CD4-positive, alpha-beta T cell treated with Interleukin-17A for 4 hours (primary cell): ENCODE data around the gene MTREX.

Experiments
- DNase-seq: peaks from one replicate; pipeline ENCODE4 v3.0.0-alpha.2; 2020; ENCODE audit warnings: mixed read lengths

Gene MTREX

DNA sequence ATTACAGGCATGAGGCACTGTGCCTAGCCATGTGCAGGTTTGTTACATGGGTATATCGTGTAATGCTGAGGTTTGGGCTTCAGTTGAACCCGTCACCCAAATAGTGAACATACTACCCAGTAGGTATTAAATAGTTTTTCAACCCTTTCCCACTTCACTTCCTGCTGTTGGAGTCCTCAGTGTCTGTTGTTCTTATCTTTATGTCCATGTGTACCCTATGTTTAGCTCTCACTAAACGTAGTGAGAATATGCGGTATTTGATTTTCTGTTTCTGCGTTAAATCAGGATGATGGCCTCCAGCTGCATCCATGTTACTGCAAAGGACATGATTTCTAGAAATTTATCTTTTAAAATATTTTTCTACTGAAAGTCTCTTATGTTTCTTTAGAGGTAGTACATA is 17.8 kb downstream of the MTREX start:
- no peak for DNase-seq

DNA sequence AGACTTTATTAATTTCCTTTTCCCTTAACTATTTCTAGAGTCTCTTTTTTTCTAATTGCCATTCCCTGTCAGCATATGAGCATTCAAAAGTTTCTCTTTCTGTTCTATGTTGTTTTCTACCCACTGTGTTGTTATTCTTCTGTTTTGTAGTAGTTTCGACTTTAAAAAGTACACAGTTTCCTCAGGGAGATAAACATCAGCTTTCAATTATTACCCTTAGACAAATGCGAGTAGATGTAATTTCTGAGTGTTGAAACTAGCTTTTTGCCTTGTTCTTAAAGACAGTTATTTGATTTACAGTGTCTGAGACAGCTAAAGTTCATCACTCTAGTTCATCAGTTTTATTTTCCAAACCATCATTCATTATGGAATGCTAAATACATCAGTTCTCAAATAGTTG is 19.5 kb downstream of the MTREX start:
- no peak for DNase-seq

DNA sequence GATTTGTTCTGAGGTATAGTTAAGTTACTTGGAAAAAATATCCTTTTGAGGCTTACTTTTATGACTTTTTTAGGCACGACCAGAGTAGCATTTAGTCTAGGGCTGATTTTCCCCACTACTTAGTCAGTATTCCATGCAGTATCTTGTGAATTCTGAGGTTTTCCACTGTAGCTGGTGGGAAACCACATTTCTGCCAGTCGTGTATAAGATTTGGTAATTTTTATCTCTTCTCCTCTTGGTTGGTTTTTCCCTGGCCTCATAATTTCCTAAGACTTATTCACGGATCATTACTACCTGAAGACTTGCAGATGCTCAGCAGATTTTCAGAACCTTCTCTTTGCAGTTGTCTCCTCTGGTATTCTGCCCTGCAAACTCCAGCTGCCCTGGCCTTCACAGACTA is 23.5 kb downstream of the MTREX start:
- DNase-seq: no peak

DNA sequence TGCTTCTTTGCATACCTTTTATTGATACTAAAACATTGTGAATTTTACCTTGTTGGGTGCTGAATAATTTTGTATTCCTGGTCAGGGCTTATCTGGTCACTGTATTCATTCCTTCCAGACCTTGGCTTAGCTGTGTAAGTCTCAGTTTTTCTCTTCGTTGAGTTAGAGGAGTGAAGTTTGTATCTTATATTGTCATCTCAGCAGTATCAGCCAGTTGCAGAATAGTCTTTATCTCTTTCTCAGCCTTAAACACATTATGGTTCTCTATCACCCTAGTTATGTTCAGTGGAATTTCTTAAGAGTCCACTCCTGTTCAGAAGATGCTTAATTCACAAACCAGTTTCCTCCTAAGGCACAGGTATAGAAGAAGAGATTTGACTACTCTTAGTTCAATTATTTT is 25.2 kb downstream of the MTREX start:
- DNase-seq: no peak

DNA sequence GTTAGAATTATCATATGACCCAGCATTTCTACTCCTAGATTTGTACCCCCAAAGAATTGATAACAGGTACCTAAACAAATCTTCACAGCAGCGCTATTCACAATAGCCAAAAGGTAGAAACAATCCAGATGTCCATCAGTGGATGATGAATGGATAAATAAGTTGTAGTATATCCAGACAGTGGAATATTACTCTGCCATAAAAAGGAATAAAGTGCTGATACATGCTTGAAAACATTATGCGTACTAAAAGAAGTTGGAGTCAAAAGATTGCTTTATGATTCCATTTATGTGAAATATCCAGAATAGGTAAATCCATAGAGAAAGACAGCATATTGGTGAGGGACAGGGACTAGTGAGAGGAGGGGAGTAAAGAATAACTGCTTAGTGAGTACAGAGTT is 26.0 kb downstream of the MTREX start:
- DNase-seq: no peak

DNA sequence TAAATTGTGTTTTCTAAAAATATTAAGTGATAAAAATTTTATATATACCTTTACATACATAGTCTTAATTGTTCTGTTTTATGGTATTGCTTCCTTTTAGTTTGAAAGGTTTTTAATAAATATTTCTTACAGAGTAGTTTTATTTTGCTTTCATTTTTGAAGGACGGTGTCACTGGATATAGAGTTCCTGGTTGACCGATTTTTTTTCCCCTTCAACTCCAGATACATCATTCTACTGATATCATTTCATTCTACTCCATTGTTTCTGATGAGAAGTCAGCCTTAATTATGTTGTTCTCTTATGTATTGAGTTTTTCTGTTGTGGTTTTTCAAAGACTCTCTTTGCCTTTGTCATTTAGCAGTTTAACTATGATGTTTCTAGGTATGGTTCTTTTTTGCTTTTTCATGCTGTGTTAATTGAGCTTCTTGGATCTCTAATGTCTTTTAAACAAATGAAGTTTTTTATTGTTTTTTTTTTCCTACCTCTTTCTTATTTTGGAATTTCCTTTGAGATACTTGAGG is 30.4 kb downstream of the MTREX start:
- no peak for DNase-seq

DNA sequence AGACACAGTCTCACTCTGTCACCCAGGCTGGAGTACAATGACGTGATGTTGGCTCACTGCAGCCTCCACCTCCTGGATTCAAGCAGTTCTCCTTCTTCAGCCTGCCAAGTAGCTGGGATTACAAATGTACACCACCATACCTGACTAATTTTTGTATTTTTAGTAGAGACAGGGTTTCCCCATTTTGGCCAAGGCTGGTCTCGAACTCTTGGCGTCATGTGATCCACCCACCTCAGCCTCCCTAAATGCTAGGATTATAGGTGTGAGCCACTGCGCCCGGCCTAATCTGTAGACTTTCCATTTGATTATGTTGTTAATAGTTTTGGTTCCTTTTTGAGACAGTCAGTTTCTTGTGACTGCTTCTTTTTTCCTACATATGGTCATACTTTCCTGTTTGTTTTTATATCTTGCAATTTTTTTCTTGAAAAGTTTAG is 31.0 kb downstream of the MTREX start:
- no peak for DNase-seq

DNA sequence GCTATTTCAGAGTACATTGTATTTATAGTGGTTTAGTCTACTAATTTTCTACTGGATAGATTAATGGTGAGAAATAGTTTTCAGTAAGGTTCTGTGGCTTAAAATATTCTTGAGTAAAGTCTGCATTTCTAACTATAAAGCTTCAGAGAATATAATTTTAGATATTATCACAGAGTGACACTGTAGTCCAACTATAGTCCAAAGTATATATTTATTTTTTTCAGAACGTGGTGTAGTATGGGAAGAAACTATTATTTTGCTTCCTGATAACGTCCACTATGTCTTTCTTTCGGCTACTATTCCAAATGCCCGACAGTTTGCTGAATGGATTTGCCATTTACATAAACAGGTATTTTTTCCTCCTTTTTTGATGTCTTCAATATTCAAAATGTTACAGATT is 35.3 kb downstream of the MTREX start:
- no peak for DNase-seq

DNA sequence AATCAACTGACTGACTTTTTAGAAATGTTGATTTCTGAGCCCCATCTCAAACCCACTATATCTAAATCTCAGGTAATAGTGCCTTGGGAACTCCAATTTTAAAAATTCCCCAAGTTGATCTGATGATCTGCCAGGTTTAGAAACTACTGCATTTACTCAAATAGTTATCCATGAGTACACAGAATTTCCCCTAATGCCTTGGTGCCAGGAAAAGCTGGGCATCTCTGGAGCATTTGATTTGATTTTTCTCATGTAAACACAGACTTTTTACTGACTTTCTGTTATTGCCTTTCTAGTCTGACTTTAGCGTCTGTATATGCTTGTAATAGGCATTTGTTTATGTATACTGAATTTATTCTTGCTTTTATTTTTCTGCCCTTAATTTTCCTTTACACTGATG is 35.8 kb downstream of the MTREX start:
- no peak for DNase-seq

DNA sequence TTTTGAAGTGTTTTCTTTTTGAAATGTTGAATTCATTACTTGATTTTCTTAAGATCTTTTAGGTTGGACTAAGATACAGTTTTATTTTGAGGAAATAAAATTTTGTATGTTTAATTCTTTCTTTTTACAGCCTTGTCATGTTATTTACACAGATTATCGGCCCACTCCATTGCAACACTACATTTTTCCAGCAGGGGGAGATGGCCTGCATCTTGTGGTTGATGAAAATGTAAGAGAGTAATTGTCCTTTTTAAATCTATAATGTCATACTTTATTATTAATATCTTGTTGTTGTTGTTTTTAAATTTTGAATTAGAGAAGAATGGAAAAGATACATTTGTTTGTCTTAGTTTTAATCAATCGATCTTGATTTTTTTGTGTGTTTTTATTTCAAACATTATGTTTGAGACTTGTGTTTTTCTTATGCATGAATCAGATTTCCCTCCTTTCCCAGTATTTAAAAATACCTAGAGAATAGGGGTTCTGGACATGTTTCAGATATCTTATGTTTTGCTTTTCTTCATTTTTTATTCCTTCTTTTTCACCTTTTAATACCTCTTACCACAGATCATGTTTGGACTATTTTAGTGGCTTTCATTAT is 36.7 kb downstream of the MTREX start:
- DNase-seq: peak; percentile 67

DNA sequence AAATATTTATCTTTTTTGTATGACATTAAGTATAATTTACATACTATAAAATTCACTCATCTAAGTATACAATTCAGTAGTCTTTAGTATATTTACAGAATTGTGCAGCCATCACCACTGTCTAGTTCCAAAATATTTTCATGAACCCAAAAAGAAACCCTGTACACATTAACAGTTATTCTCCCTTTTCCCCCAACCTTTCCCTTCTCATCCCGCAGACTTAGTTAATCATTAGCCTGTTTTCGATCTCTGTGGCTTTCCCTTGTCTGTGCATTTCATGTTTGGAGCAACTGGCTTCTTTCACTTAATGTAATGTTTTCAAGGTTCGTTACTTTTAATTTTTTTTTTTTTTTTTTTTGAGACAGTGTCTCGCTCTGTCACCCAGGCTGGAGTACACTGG is 37.5 kb downstream of the MTREX start:
- DNase-seq: no peak

DNA sequence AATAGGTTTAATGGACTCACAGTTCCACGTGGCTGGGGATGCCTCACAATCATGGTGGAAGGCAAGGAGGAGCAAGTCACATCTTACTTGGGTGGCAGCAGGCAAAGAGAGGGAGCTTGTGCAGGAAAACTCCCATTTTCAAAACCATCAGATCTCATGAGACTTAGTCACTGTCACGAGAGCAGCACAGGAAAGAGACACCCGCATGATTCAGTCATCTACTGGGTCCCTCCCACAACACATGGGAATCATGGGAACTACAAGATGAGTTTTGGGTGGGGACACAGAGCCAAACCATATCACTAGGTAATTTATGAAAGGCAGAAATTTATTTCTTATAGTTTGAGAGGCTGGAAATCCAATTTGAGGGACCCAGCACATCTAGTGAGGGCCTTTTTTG is 40.0 kb downstream of the MTREX start:
- no peak for DNase-seq

DNA sequence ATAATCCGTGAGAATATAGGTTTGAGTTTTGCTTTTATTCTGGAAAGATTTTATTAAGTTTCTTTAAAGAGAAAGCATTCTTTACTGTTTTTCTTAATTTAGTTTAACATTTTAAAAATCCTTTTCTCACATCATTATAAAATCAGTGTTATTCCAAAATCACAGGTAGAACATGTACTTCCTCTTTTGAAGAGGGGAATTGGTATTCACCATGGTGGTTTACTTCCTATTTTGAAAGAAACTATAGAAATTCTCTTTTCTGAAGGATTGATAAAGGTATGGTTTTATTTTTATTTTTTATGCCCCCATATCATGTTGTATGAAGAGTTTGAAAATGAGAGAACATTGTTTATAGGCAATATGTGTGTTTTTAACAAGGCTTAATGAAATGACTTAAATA is 43.0 kb downstream of the MTREX start:
- no peak for DNase-seq

DNA sequence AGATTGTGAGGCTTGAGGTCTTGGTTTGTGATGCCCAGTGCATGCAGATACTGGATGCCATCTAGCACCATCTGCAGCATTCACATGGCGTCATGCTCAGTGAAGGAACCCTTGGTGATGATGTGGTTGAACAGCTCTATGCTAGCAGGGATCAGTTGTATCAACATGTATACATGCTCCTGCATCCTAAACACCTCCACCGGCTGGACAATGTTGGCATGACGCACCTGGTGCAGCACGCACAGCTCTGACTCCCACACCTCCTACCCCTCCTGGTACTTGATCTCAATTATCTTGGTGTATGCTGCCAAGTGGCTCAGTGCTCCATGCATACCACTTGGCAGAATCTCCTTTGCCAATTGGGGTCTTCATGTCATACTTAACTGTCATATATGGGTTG is 49.1 kb downstream of the MTREX start:
- no peak for DNase-seq

DNA sequence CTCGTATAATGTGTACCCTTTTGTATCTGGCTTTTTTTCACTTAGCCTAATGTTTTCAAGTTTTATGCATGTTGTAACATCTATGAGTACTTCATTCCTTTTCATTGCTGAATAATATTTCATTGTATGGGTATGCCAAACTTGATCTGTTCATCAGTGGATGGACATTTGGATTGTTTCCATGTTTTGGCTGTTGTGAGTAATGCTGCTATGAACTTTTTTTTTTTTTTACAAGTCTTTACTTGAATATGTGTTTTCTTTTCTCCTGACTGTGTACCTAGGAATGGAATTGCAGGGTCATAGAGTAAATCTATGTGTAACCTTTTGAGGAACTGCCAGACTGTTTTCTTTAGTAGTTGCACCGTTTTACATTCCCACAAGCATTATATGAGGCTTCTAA is 52.4 kb downstream of the MTREX start:
- no peak for DNase-seq

DNA sequence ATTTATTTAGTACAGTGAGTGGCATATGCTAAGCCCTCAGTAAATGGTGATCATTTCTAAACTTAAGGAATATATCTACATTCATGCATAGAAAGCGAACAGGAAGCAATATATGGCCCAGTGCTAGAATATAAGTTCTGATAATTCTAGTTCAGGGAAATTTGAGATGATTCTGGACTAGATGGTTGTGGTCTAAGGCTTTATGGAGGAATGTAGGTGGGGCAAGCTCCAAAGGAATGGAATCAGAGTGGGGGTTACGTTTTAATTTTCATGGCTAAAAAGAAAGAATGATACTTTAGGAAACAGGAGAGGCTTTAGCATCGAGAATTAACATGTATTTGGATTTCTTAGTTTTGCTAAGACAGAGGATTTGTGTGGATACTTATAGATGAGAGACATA is 56.1 kb downstream of the MTREX start:
- DNase-seq: no peak

DNA sequence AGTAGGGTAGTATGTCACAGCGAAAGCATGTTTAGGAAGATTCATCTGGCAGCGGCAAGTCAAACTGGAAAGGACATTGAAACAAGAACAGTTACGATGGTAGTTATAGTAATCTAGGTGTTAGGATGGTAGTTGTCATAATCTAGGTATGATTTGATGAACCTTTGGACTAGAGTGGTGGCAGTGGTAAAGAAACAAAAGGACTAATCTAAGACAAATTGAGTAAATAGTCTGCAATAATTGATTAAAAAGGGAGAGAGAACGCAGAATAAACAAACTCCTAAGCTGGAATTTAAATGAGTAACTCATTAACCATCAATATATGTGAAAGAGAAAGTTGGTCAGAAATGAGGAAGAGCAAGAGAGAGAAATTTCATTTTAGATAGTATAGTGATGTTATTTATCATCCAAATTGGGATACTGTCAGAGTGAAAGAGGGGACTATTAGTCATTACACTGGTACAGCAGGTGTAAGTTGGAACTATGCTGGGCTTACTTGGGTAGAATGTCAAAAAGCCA is 56.8 kb downstream of the MTREX start:
- no peak for DNase-seq

DNA sequence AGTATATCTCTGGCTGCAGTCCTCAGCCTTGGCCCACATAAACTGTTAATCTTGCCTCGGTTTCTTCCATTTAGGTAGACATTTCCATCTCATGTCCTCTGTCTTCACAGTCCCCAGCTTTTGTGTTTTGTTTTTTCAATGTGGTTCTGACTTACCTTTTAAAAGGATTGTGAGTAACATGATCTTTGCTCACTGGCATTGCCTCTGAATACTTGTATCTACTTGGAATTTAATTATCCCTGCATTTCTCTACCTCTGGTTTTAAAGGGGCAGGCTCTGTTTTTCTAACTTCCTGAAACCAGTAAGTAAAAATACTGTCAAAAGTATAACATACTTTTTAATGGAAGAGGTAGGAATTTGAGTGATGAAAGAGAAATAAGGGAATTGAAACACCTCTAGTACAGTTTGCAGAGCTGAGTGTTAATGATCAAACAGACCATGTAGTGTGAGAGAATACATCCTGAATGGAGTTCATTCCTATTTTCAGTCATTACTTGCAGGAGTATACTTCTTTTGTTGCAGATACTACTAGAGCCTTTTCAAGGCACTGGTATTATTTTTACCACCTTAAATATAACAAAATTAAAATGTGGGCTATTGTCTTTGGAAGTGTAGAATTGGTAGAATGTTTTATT is 62.6 kb downstream of the MTREX start:
- DNase-seq: no peak

DNA sequence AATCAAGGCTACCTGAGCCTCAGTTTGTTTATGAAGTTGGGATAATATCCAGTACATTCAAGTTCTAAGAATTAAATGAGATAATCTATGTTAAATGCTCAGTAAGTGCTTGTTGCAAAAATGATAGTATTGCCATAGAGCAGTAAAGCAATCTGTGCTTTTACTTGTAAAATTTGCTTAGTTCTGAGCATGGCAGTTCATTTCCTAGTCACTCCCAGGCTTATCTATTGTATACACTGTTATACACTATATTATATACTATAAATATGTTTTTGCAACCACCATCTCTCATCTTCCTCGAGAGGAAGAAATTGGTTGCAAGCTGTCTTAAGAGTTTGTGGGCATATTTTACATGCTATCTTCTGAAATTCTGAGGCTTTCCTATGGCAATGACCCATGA is 63.4 kb downstream of the MTREX start:
- DNase-seq: no peak

DNA sequence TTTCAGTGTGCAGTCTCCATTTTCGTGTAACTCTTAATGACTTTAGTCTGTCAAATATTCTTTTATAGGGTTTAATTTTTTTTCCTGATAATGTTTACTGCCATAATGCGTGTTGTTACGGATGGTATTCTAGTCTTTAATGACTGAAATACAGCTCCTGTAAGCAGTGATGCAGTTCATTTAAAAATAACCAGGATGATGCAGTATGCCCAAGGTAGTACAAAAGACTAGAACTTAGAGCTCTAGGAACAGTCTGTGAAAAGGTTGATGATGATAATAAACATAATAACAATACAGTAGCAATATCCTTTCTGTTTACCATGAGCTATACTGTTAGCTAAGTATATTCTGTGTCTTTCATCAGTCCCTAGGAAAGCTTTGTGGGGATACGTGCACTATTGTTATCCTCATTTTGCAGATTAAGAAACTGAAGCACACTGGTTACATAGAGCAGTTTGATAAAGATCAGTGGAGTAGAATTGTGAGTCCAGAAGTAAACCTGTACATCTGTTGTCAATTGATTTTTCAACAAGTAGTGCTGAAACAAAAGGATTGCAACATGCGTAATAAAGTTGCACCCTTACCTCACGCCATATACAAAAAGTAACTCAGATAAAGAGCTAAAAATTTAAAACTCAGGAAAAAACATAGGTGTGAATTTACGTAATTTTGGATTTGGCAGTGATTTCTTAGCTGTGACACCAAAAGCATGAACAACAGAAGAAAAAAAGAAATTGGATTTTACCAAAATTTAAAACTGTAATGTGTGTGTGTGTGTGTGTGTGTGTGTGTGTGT is 64.5 kb downstream of the MTREX start:
- DNase-seq: no peak

DNA sequence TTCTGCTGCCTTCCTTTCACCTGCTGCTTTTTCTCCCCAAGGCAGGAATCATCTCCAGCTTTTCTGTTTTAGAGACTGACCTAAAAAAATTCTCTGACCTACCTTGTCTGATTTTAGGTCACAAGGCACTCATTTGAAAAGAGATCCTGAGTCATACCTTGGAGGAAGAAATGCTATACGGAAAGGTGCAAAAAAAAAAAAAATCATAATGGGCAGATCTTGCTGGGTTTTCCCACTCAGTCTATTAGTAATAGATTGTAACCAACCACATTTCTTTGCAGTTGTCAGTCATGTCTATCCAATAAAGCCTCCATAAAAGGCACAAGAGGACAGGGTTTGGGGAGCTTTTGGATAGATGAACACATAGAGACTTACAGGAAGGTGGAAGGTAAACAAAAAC is 70.0 kb downstream of the MTREX start:
- no peak for DNase-seq

DNA sequence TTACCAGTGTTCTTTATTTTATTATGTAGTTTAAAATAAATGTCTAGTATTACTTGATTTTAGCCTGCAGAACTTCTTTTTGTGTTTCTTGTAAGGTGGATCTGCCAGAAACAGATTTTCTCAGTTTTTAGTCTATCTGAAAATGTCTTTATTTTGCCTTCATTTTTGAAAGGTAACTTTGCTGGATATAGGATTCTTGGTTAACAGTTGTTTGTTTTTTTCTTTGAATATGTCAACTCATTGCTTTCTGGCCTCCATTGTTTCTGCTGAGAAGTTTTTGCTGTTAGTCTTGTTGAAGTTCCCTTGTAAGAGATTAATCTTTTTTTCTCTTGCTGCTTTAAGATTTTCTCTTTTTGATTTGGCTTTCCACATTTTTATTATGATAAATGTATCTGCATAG is 75.5 kb downstream of the MTREX start:
- no peak for DNase-seq

DNA sequence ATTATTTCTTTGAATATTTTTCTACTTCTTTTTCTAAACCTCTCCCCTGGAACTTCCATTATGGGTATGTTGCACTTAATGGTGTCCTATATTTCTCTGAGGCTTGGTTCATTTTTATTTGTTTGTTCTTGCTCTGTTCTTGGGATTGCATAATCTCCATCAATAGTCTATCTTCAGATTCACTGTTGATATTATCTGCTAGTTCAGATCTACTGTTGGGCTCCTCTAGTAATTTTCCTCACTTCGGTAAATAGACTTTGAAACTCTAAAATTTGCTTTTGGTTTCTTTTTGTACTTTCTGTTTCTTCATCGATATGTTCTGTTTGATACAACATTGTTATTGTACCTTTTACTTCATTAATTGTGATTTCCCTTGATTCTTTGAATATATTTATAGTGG is 76.3 kb downstream of the MTREX start:
- no peak for DNase-seq

DNA sequence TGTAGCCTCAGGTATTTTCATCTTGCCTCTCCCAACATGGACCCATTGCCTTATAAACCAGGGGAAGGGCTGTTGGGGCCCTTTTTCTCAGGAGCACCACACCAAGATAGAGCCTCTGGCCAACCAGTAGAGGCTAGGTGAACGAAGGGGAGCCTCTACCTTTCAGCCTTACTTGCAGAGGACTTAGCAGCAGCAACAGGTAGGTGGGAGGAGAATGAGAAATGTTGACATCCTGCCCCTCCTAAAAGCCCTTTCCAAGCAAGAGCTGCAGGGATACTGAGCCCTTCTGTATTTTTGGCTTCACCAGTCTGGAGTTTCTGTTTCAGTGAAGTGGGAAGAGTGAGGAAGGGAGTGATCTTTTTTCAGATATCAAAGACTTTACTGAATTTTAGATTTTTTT is 77.4 kb downstream of the MTREX start:
- no peak for DNase-seq
